ENCODE data around the gene TNFAIP8.
"Not testable (repeated sequence)": the region's sequence is repeated elsewhere in the genome, so short reads cannot be mapped to it uniquely, and the experiment has no call there.

TNFAIP8 gene

GRCh38 chr5:119435436-119436132 lies 79.8 kb downstream of the TNFAIP8 start:
- Histone ChIP-seq H3K9me3 (replicated peaks in 1 of 11) (peaks cover 28 to 63% (median 31%) of the 10 kb centered on the region in 11 experiments), H3K27ac (no peak overlapping the region), H3K27me3 (no peaks in the 10 kb centered on the region), H3K4me2 (peak overlapping the region in 2 of 11 experiments; percentile 34 to 63; a peak in 4 of 22 replicates), H3K9ac (no peak overlapping the region), H3K4me1 (peaks cover 0 to 62% (median 0%) of the 10 kb centered on the region in 10 experiments; a peak in 4 of 20 replicates), H4K20me1 (no peaks in the 10 kb centered on the region), H3K4me3 (no peak overlapping the region), H3K36me3 (no peaks in the 10 kb centered on the region)
- TF ChIP-seq Cebpa-rat (IDR thresholded peaks at IDR 0.05): no peak

- H3K4me3 ChIP-seq, H3K36me3 ChIP-seq, H3K27me3 ChIP-seq, H4K20me1 ChIP-seq: not testable (repeated sequence)
- H3K27ac ChIP-seq: peak overlapping the region in 2 of 11 experiments; percentile 14 to 40; a peak in 2 of 22 replicates
- 0 out of 22 replicates have a peak overlapping the region, but pooled peaks of 1 of the 11 experiments have one; percentile 29 for H3K9ac ChIP-seq
- H3K4me1 ChIP-seq: peaks cover 0 to 62% (median 0%) of the 10 kb centered on the region in 10 experiments; a peak in 4 of 20 replicates
- peak overlapping the region in 3 of 11 experiments; percentile 9 to 85 (median 56); a peak in 6 of 22 replicates for H3K4me2 ChIP-seq
- peaks cover 15 to 43% (median 23%) of the 10 kb centered on the region in 11 experiments for H3K9me3 ChIP-seq (replicated peaks in 1 of 11)
These were observed 82.2 kb downstream of the TNFAIP8 start for GRCh38 chr5:119437785-119438586.

DNA sequence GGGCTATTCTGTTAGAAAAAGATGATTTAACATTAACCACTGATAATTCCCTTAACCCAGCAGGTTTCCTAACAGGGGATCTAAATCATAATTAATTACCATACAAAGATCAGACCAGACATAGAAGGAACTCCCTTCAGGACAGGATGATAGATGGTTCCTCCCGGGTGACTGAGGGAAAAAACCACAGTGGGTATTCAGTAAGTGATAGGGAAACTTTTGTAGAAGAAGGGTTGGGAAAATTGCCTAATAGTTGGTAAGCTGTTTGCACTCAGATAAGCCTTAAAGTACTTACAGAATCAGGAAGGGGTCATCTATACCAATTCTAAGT lies 82.7 kb downstream of the TNFAIP8 start:
- Histone ChIP-seq H3K9me3 (replicated peaks in 1 of 11) (peaks cover 12 to 38% (median 20%) of the 10 kb centered on the region in 11 experiments), H3K4me1 (peaks cover 0 to 58% (median 0%) of the 10 kb centered on the region in 10 experiments; a peak in 4 of 20 replicates), H3K4me2 (peak overlapping the region in 3 of 11 experiments; percentile 9 to 85 (median 56); a peak in 6 of 22 replicates), H3K27ac (peak overlapping the region in 1 of 11 experiments; percentile 8; a peak in 2 of 22 replicates)
- H4K20me1 ChIP-seq, H3K4me3 ChIP-seq, H3K36me3 ChIP-seq, H3K9ac ChIP-seq, H3K27me3 ChIP-seq: not testable (repeated sequence)

- peak overlapping the region in 1 of 11 experiments; percentile 6; a peak in 2 of 22 replicates for H3K27ac ChIP-seq
- no peak for TF ChIP-seq Cebpa-rat (IDR thresholded peaks at IDR 0.05)
- H4K20me1 ChIP-seq: no peaks in the 10 kb centered on the region
- no peaks in the 10 kb centered on the region for H3K36me3 ChIP-seq
- H3K9me3 ChIP-seq (replicated peaks in 1 of 11): peaks cover 12 to 33% (median 20%) of the 10 kb centered on the region in 11 experiments
- peaks cover 0 to 51% (median 0%) of the 10 kb centered on the region in 10 experiments; a peak in 4 of 20 replicates for H3K4me1 ChIP-seq
- H3K4me2 ChIP-seq: peak overlapping the region in 2 of 11 experiments; percentile 56 to 85; a peak in 4 of 22 replicates
- H3K4me3 ChIP-seq: no peak overlapping the region
- no peaks in the 10 kb centered on the region for H3K27me3 ChIP-seq
- H3K9ac ChIP-seq: no peak overlapping the region
These were observed 83.4 kb downstream of the TNFAIP8 start for GRCh38 chr5:119439140-119439631.

DNA sequence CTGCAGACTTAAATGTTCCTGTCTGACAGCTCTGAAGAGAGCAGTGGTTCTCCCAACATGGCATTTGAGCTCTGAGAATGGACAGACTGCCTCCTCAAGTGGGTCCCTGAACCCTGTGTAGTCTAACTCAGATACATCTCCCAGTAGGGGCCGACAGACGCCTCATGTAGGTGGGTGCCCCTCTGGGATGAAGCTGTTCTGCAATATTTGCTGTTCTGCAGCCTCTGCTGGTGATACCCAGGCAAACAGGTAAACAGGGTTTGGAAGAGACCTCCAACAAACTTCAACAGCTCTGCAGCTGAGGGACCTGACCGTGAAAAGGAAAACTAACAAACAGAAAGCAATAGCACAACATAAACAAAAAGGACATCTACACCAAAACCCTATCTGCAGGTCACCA lies 83.8 kb downstream of the TNFAIP8 start:
- not testable (repeated sequence) for H4K20me1 ChIP-seq, H3K36me3 ChIP-seq, H3K9ac ChIP-seq, H3K27me3 ChIP-seq, H3K27ac ChIP-seq, H3K4me3 ChIP-seq
- Histone ChIP-seq H3K9me3 (replicated peaks in 1 of 11) (peaks cover 11 to 30% (median 20%) of the 10 kb centered on the region in 11 experiments), H3K4me2 (peak overlapping the region in 2 of 11 experiments; percentile 56 to 85; a peak in 4 of 22 replicates), H3K4me1 (peaks cover 0 to 47% (median 0%) of the 10 kb centered on the region in 10 experiments; a peak in 4 of 20 replicates)

DNA sequence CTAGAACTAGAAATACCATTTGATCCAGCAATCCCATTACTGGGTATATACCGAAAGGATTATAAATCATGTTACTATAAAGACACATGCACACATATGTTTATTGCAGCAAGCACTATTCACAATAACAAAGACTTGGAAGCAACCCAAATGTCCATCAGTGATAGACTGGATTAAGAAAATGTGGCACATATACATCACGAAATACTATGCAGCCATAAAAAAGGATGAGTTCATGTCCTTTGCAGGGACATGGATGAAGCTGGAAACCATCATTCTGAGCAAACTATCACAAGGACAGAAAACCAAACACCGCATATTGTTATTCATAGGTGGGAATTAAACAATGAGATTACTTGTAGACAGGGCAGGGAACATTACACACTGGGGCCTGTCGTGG lies 88.8 kb downstream of the TNFAIP8 start:
- not testable (repeated sequence) for H3K27me3 ChIP-seq, H4K20me1 ChIP-seq, H3K27ac ChIP-seq, H3K36me3 ChIP-seq, H3K9ac ChIP-seq, H3K4me3 ChIP-seq, H3K4me1 ChIP-seq, H3K4me2 ChIP-seq
- H3K9me3 ChIP-seq (replicated peaks in 1 of 11): peaks cover 3 to 18% (median 4%) of the 10 kb centered on the region in 11 experiments; a peak in 21 of 22 replicates

GRCh38 chr5:119445544-119445943 lies 89.7 kb downstream of the TNFAIP8 start:
- Histone ChIP-seq H3K9ac (no peak overlapping the region), H3K4me2 (no peak overlapping the region), H3K4me3 (no peak overlapping the region), H3K4me1 (peaks cover 0 to 12% (median 0%) of the 10 kb centered on the region in 10 experiments; a peak in 4 of 20 replicates), H3K36me3 (no peaks in the 10 kb centered on the region), H3K27me3 (no peaks in the 10 kb centered on the region), H3K27ac (no peak overlapping the region), H4K20me1 (no peaks in the 10 kb centered on the region), H3K9me3 (replicated peaks in 1 of 11) (peaks cover 12 to 27% (median 13%) of the 10 kb centered on the region in 11 experiments)
- TF ChIP-seq Cebpa-rat (IDR thresholded peaks at IDR 0.05): no peak
